ENCODE measurements around the gene ZNF691. TPM values are rescaled to one million over a fixed set of nuclear protein-coding genes. Genes with fewer than 3 reads are reported as not detected.
"Not testable (repeated sequence)": the region's sequence is repeated elsewhere in the genome, so short reads cannot be mapped to it uniquely, and the experiment has no call there.

Gene ZNF691
- total RNA-seq, 1 donor from 2014 or later: 3.7 TPM

- DNase-seq (ENCODE audit: low read depth): no peak
- TF ChIP-seq CTCF (conservative IDR thresholded peaks at IDR 0.05; ENCODE audit: low read depth, low read length): no peak
Measured at GRCh38 chr1:42807056-42807668, 39.3 kb upstream of the ZNF691 start.

GRCh38 chr1:42814815-42815214 lies 31.6 kb upstream of the ZNF691 start:
- DNase-seq (ENCODE audit: low read depth); H3K4me3 ChIP-seq (ENCODE audit: low read depth, low read length): not testable (repeated sequence)

More at GRCh38 chr1:42807056-42807668, 39.3 kb upstream of the ZNF691 start:
- H3K4me3 ChIP-seq (ENCODE audit: low read depth, low read length): no peak overlapping the region

GRCh38 chr1:42815941-42816584 lies 30.4 kb upstream of the ZNF691 start:
- TF ChIP-seq CTCF (conservative IDR thresholded peaks at IDR 0.05; ENCODE audit: low read depth, low read length): no peak
- DNase-seq (ENCODE audit: low read depth): no peak

GRCh38 chr1:42816585-42817439 lies 29.6 kb upstream of the ZNF691 start, which contains the start of the genes ERMAP and SVBP:
TSS of gene ERMAP (plus strand) at chr1:42817122. CDS start at chr1:42830449, 13,327 bp downstream.
TSS of gene SVBP (minus strand) at chr1:42817397. CDS start at chr1:42816544, 853 bp downstream.
- peak within 1 kb of the TSS; percentile 74 for H3K4me3 ChIP-seq (ENCODE audit: low read depth, low read length)
- no peak for DNase-seq (ENCODE audit: low read depth)
- no peak for TF ChIP-seq CTCF (conservative IDR thresholded peaks at IDR 0.05; ENCODE audit: low read depth, low read length)

More at GRCh38 chr1:42815941-42816584, 30.4 kb upstream of the ZNF691 start:
- H3K4me3 ChIP-seq (ENCODE audit: low read depth, low read length): peak overlapping the region; percentile 74

GRCh38 chr1:42817440-42817767 lies 29.0 kb upstream of the ZNF691 start:
- TF ChIP-seq CTCF (conservative IDR thresholded peaks at IDR 0.05; ENCODE audit: low read depth, low read length): no peak
- H3K4me3 ChIP-seq (ENCODE audit: low read depth, low read length): peak overlapping the region; percentile 74
- no peak for DNase-seq (ENCODE audit: low read depth)

- peak overlapping the region; percentile 74 for H3K4me3 ChIP-seq (ENCODE audit: low read depth, low read length)
- no peak for DNase-seq (ENCODE audit: low read depth)
- TF ChIP-seq CTCF (conservative IDR thresholded peaks at IDR 0.05; ENCODE audit: low read depth, low read length): no peak
Measured at GRCh38 chr1:42817976-42818375, 28.4 kb upstream of the ZNF691 start.

GRCh38 chr1:42820813-42821212 lies 25.6 kb upstream of the ZNF691 start:
- H3K4me3 ChIP-seq (ENCODE audit: low read depth, low read length): no peak overlapping the region
- TF ChIP-seq CTCF (conservative IDR thresholded peaks at IDR 0.05; ENCODE audit: low read depth, low read length): no peak
- no peak for DNase-seq (ENCODE audit: low read depth)
